ENCODE results near the gene IFNG-AS1. TPM values are rescaled to one million over a fixed set of nuclear protein-coding genes. Genes with fewer than 3 reads are reported as not detected.

IFNG-AS1 gene
- total RNA-seq, 2 donors from 2014 or later: 2.7 TPM; not detected in 1

- peaks cover 0 to 31% of the 10 kb centered on the region in 2 donors for H3K4me1 ChIP-seq
- no peaks in the 10 kb centered on the region for H3K9me3 ChIP-seq
- peak overlapping the region in 1 of 2 donors; percentile 83 for H3K27ac ChIP-seq
- H3K27me3 ChIP-seq: no peaks in the 10 kb centered on the region
- no peak for TF ChIP-seq CTCF (IDR thresholded peaks at IDR 0.05)
- no peak overlapping the region for H3K4me3 ChIP-seq
- no peaks in the 10 kb centered on the region for H3K36me3 ChIP-seq
- no peak for DNase-seq (ENCODE audit: low spot score)
These were observed 45.2 kb upstream of the IFNG-AS1 start for GRCh38 chr12:67944093-67944492.

- no peak overlapping the region for H3K4me3 ChIP-seq
- no peaks in the 10 kb centered on the region for H3K9me3 ChIP-seq
- no peak overlapping the region for H3K27ac ChIP-seq
- peaks cover 0 to 8% of the 10 kb centered on the region in 2 donors for H3K4me1 ChIP-seq
- H3K36me3 ChIP-seq: no peaks in the 10 kb centered on the region
- no peak for DNase-seq (ENCODE audit: low spot score)
- no peaks in the 10 kb centered on the region for H3K27me3 ChIP-seq
- TF ChIP-seq CTCF (IDR thresholded peaks at IDR 0.05): no peak
These were observed 36.5 kb upstream of the IFNG-AS1 start for GRCh38 chr12:67952787-67953186.

GRCh38 chr12:67957383-67957782, 31.9 kb upstream of the IFNG-AS1 start:
- no peaks in the 10 kb centered on the region for H3K27me3 ChIP-seq
- H3K27ac ChIP-seq: peak overlapping the region in 1 of 2 donors; percentile 65
- DNase-seq (ENCODE audit: low spot score): no peak
- peak overlapping the region in 1 of 2 donors; percentile 16 for H3K4me3 ChIP-seq
- peaks cover 0 to 13% of the 10 kb centered on the region in 2 donors for H3K4me1 ChIP-seq
- TF ChIP-seq CTCF (IDR thresholded peaks at IDR 0.05): no peak
- no peaks in the 10 kb centered on the region for H3K36me3 ChIP-seq
- no peaks in the 10 kb centered on the region for H3K9me3 ChIP-seq

GRCh38 chr12:67958187-67958586, 31.1 kb upstream of the IFNG-AS1 start:
- TF ChIP-seq CTCF (IDR thresholded peaks at IDR 0.05): no peak
- Histone ChIP-seq H3K27ac (peak overlapping the region in 1 of 2 donors; percentile 65), H3K27me3 (no peaks in the 10 kb centered on the region), H3K36me3 (no peaks in the 10 kb centered on the region), H3K4me3 (peak overlapping the region in 1 of 2 donors; percentile 16), H3K4me1 (peaks cover 0 to 13% of the 10 kb centered on the region in 2 donors), H3K9me3 (no peaks in the 10 kb centered on the region)
- no peak for DNase-seq (ENCODE audit: low spot score)

- no peak for DNase-seq (ENCODE audit: low spot score)
- Histone ChIP-seq H3K9me3 (no peaks in the 10 kb centered on the region), H3K4me3 (no peak overlapping the region), H3K27ac (no peak overlapping the region), H3K4me1 (peaks cover 0 to 7% of the 10 kb centered on the region in 2 donors), H3K36me3 (no peaks in the 10 kb centered on the region), H3K27me3 (no peaks in the 10 kb centered on the region)
- no peak for TF ChIP-seq CTCF (IDR thresholded peaks at IDR 0.05)
These were observed 24.8 kb upstream of the IFNG-AS1 start for GRCh38 chr12:67964456-67964855.

- no peaks in the 10 kb centered on the region for H3K27me3 ChIP-seq
- no peak for TF ChIP-seq CTCF (IDR thresholded peaks at IDR 0.05)
These were observed 22.7 kb upstream of the IFNG-AS1 start for GRCh38 chr12:67966560-67966959.

More at GRCh38 chr12:67966560-67966959, 22.7 kb upstream of the IFNG-AS1 start:
- peaks cover 0 to 13% of the 10 kb centered on the region in 2 donors for H3K4me1 ChIP-seq
- no peaks in the 10 kb centered on the region for H3K36me3 ChIP-seq
- no peak overlapping the region for H3K27ac ChIP-seq
- no peak overlapping the region for H3K4me3 ChIP-seq
- no peak for DNase-seq (ENCODE audit: low spot score)
- H3K9me3 ChIP-seq: no peaks in the 10 kb centered on the region

Data from right atrium auricular region (tissue), 2 donors.